Measurements from ENCODE around the gene PGM5. TPM values are rescaled to one million over a fixed set of nuclear protein-coding genes. Genes with fewer than 3 reads are reported as not detected.
A peak's percentile ranks its signal among the peaks of the same experiment; 100 is the strongest.

Gene PGM5
- total RNA-seq, 1 experiment from 2014 or later, result not detected

DNA sequence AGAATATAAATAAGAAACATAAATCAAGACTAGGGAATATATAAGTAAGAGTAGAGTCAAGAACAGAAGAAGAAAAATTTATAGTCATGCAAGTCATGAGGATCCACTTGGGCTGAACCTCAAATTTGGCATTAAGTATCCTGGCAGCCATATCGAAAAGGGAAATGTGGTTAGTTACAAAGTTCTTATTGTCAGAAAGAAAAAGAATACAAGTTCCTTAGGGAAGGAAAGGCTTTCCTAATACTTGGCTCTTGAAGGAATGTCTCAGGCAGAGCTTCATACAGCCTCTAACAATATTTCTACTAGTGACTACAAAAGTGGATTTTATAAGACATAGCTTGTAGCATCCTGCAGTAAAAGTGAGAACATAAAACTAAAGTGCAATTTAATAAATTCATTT is 138.8 kb downstream of the PGM5 start:
- no peak for DNase-seq (ENCODE audit: low spot score)

DNA sequence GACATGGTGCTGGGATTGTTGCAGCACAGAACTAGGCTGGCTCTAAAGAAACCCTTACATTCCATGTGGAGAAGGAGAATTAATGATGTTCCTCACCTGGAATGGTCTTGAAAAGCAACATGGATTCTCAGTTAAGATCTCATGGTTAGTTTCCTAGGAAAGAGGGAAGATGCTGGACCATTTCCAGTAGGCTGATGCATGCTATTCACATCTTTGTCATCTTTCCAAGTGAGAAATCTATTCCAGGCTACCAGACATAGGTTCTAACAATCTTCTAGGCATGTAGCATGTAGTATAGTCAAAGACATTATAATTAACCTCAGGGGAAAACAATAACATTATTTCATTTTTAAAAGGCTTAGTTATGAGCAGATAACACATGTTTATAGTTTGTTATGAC is 139.9 kb downstream of the PGM5 start:
- no peak for DNase-seq (ENCODE audit: low spot score)

- no peak for DNase-seq (ENCODE audit: low spot score)
These were observed 141.2 kb downstream of the PGM5 start for GRCh38 chr9:68497629-68498028.

GRCh38 chr9:68498816-68499215 is 142.4 kb downstream of the PGM5 start:
- no peak for DNase-seq (ENCODE audit: low spot score)

GRCh38 chr9:68500457-68501381 is 144.3 kb downstream of the PGM5 start:
- peak; percentile 68 for DNase-seq (ENCODE audit: low spot score)

DNA sequence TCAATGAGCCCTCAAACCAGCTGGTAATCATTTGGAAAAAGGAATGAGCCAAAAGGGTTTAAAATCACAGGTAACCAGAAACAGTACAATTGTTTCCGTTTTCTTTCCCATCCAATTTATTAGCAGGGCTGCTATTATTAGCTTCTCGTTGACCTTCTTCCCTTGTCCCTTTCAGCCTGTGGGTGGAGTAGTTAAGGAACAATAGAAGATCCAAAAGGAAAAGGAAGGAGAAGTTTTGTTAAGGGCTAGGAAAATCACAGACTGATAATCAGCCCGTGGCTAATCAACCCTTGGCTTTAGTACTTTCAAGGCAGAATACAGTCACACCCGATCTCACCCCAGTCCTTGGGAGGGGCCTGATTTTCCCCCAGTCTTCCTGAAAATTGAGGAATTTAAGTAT is 145.9 kb downstream of the PGM5 start:
- DNase-seq (ENCODE audit: low spot score), result no peak

GRCh38 chr9:68505681-68506409 is 149.4 kb downstream of the PGM5 start:
- no peak for DNase-seq (ENCODE audit: low spot score)

- DNase-seq (ENCODE audit: low spot score), result no peak
These were observed 150.1 kb downstream of the PGM5 start for GRCh38 chr9:68506551-68506950.

GRCh38 chr9:68507130-68507805 is 150.9 kb downstream of the PGM5 start:
- DNase-seq (ENCODE audit: low spot score), result peak; percentile 9

DNA sequence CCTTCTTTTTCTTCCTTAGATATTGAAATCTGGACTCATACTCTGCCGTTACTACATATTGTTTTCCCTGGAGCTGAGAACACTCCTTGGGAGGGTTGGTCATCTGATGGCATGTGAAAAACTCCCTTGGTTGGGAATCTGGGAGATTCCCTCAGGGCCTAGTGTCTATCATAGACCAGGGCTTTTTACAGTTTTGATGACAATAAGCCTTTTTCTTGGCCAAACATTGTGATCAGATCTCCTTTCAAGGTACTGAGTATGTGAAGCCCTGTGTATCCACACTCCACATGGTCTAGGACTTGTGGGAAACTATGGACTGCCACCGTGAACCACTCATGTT is 151.4 kb downstream of the PGM5 start:
- DNase-seq (ENCODE audit: low spot score), result no peak

- DNase-seq (ENCODE audit: low spot score), result no peak
These were observed 152.1 kb downstream of the PGM5 start for GRCh38 chr9:68508547-68508946.

DNA sequence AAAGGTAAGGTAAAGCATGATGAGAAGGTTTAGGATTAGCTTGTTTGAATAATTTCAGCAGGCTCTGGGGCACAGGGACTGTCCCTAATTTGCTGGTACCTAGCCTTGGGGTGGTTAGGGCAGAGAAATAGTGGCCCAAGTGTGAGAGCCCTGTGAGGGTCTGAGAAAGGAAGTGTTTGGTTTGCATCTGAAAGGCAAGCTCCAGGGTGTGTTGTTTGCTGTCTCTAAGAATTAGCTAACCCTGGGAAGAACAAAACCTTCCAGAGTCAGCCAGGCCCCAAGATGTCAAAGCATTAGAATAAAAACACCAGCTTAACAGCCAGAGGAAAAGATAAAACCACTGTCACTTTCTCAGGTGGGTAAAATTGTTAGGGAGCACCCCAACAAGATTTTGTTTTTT is 153.3 kb downstream of the PGM5 start:
- no peak for DNase-seq (ENCODE audit: low spot score)

- DNase-seq (ENCODE audit: low spot score), result no peak
These were observed 157.0 kb downstream of the PGM5 start for GRCh38 chr9:68513385-68513784.

DNA sequence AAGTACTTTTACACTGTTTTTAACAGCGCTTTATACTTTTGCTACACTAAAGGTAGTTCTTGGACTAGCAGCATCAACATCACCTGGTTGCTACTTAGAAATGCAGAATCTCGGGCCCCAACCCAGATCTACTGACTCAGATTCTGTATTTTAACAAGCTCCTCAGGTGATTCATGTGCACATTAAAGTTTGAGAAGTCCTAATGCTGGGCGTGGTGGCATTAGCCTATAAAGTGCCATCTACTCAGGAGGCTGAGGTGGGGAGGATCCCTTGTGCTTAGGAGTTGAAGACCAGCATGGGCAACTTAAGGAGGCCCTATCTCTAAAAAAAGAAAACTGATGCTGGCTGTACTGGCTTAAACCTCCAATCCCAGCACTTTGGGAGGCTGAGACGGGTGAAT is 157.6 kb downstream of the PGM5 start:
- DNase-seq (ENCODE audit: low spot score), result no peak

DNA sequence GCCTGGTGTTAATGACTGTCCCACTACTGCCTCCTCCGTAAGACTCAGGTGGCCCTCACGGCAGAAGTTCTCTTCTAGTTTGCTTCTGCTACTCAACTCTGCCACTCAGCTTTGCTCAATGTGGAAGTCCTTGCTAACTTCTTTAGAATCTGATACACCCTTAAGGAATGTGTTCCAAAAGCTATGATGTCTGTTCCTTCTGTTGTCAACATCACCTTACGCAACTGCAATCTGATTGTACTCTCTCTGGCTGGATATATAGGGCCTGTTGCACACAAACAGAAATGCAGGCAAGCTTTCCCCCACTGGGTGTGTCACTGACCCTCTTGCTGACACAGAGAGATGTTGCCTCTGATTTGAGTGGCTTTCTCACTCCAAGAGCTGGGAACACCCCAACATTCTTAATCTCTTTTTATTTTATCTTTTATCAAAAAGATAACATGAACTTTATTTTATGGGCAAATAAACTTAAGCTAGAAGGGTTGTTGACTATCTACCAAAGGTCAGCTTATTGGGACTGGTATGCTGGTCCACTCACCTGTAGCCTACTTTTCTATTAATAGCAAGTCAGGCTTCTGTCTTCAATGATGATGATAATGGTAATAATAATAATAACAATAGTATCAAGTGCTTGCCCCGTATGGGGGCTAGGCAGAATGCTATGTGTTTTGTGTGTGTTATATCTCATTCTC is 159.1 kb downstream of the PGM5 start:
- no peak for DNase-seq (ENCODE audit: low spot score)

GRCh38 chr9:68522131-68522530 is 165.7 kb downstream of the PGM5 start:
- no peak for DNase-seq (ENCODE audit: low spot score)

GRCh38 chr9:68522954-68523353 is 166.5 kb downstream of the PGM5 start:
- no peak for DNase-seq (ENCODE audit: low spot score)

DNA sequence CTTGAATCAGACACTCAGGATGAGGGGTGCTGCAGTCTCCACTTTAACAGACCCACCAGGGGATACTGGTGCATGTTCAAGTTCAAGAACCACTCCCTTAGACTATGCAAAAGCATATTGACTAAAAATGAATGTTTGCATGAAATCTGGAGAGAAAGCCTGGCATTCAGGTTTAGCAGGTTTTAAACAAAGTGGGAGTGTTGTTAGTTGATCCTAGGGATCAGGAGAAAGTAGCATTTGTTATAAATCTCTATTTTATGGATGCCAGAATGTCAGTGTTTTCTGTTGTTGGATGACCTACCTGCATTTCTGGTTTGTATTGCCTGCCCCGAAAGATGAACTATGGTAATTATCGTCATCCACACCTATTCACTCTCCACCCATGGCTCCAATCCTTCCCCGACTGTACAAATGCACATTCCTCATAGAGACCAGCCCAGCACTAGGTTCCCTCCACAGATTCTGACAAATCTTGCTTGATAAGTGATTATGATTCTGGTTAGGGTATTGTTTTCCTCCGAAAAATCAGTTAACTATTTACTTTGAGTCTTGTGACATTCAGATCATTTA is 167.0 kb downstream of the PGM5 start:
- DNase-seq (ENCODE audit: low spot score), result no peak

DNA sequence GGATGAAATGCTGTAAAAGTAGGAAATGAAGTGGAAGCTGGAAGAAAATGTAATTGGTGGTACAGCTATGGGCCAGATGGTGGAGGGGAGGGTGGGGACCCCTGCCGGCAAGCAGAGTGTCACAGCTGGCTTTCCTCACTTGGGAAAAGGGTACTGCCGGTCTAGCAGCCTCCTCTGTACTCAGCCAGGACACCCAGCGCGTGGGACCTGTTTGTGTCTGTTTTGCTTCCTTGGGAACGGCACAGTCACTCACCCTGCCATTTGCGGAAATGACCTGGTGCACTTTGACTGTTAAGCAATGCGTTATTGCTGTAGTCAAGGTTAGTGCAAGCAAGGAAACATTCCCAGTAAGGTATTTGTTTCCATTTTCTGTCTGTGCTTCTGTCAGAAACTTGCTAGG is 174.2 kb downstream of the PGM5 start:
- no peak for DNase-seq (ENCODE audit: low spot score)

GRCh38 chr9:68532131-68532530 is 175.7 kb downstream of the PGM5 start:
- DNase-seq (ENCODE audit: low spot score), result no peak

DNA sequence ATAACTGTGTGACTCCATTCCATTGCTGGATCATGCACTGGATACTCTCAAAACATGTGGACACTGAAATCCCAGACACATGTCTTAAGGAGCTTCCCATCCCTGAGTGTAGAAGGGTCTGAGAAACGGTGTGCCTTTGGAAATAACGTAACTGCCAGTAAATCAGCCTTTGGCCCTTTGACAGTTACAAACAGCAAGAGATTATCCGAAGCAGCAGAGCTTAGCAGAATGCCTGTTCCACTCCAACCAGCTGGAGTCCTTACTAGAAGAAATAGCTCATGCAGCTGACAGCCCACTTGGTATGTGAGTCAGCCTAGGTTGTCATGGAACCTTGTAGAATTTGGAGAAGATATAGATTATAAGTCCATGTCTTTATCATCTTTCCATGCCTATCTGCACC is 177.3 kb downstream of the PGM5 start:
- no peak for DNase-seq (ENCODE audit: low spot score)

Data from A172 (cell line).